Nephron (organoid): Measurements from ENCODE around the gene SIK1.
"Not testable (repeated sequence)": the region's sequence is repeated elsewhere in the genome, so short reads cannot be mapped to it uniquely, and the experiment has no call there.

ENCODE experiments used
- H3K27ac Mint-ChIP-seq, 3 experiments: 2 replicates each; pipeline ENCODE4 v1.8.0; 2020; ENCODE audit warnings: mixed read lengths in 3 of 3, mild to moderate bottlenecking in 2 of 3, moderate library complexity in 1 of 3
- H3K27me3 Mint-ChIP-seq: 2 replicates; pipeline ENCODE4 v1.8.0; 2021; ENCODE audit warnings: low read depth, mild to moderate bottlenecking, moderate library complexity, mixed read lengths
- H3K36me3 Mint-ChIP-seq: 2 replicates; pipeline ENCODE4 v1.8.0; 2020; ENCODE audit warnings: low read depth, mixed read lengths
- H3K4me1 Mint-ChIP-seq: 2 replicates; pipeline ENCODE4 v1.8.0; 2020; ENCODE audit warnings: mixed read lengths
- H3K4me3 Mint-ChIP-seq, 3 experiments: 2 replicates each; pipeline ENCODE4 v1.8.0; 2020; ENCODE audit warnings: mild to moderate bottlenecking in 3 of 3, mixed read lengths in 3 of 3, moderate library complexity in 2 of 3
- H3K9me3 Mint-ChIP-seq: 2 replicates; pipeline ENCODE4 v1.8.0; 2020; ENCODE audit warnings: mixed read lengths

Gene SIK1

GRCh38 chr21:43414576-43414975 lies 12.4 kb downstream of the SIK1 start:
- H3K4me3 Mint-ChIP-seq, H3K27ac Mint-ChIP-seq, H3K36me3 Mint-ChIP-seq: not testable (repeated sequence)

GRCh38 chr21:43412020-43412788 lies 14.7 kb downstream of the SIK1 start:
- H3K36me3 Mint-ChIP-seq, H3K27ac Mint-ChIP-seq, H3K9me3 Mint-ChIP-seq, H3K4me1 Mint-ChIP-seq, H3K4me3 Mint-ChIP-seq, H3K27me3 Mint-ChIP-seq: not testable (repeated sequence)

More at GRCh38 chr21:43414576-43414975, 12.4 kb downstream of the SIK1 start:
- not testable (repeated sequence) for H3K4me1 Mint-ChIP-seq, H3K9me3 Mint-ChIP-seq, H3K27me3 Mint-ChIP-seq

GRCh38 chr21:43410456-43411068 lies 16.4 kb downstream of the SIK1 start:
- not testable (repeated sequence) for H3K9me3 Mint-ChIP-seq, H3K27me3 Mint-ChIP-seq, H3K36me3 Mint-ChIP-seq, H3K27ac Mint-ChIP-seq, H3K4me3 Mint-ChIP-seq, H3K4me1 Mint-ChIP-seq

GRCh38 chr21:43407139-43407538 lies 19.8 kb downstream of the SIK1 start:
- H3K36me3 Mint-ChIP-seq, H3K9me3 Mint-ChIP-seq, H3K4me1 Mint-ChIP-seq, H3K27ac Mint-ChIP-seq, H3K27me3 Mint-ChIP-seq, H3K4me3 Mint-ChIP-seq: not testable (repeated sequence)

GRCh38 chr21:43404450-43404849 lies 22.5 kb downstream of the SIK1 start:
- H3K27me3 Mint-ChIP-seq, H3K4me1 Mint-ChIP-seq, H3K4me3 Mint-ChIP-seq, H3K9me3 Mint-ChIP-seq, H3K27ac Mint-ChIP-seq, H3K36me3 Mint-ChIP-seq: not testable (repeated sequence)

GRCh38 chr21:43403651-43404430 lies 23.1 kb downstream of the SIK1 start:
- not testable (repeated sequence) for H3K9me3 Mint-ChIP-seq, H3K36me3 Mint-ChIP-seq

GRCh38 chr21:43401125-43401524 lies 25.8 kb downstream of the SIK1 start:
- H3K36me3 Mint-ChIP-seq, H3K9me3 Mint-ChIP-seq, H3K27ac Mint-ChIP-seq, H3K27me3 Mint-ChIP-seq, H3K4me3 Mint-ChIP-seq, H3K4me1 Mint-ChIP-seq: not testable (repeated sequence)

More at GRCh38 chr21:43403651-43404430, 23.1 kb downstream of the SIK1 start:
- H3K27ac Mint-ChIP-seq, H3K27me3 Mint-ChIP-seq, H3K4me1 Mint-ChIP-seq, H3K4me3 Mint-ChIP-seq: not testable (repeated sequence)

- not testable (repeated sequence) for H3K27ac Mint-ChIP-seq, H3K9me3 Mint-ChIP-seq, H3K36me3 Mint-ChIP-seq, H3K27me3 Mint-ChIP-seq, H3K4me3 Mint-ChIP-seq, H3K4me1 Mint-ChIP-seq
Measured at GRCh38 chr21:43399595-43400015, 27.3 kb downstream of the SIK1 start.

GRCh38 chr21:43399136-43399535 lies 27.8 kb downstream of the SIK1 start:
- H3K4me3 Mint-ChIP-seq, H3K27ac Mint-ChIP-seq, H3K9me3 Mint-ChIP-seq: not testable (repeated sequence)

GRCh38 chr21:43398533-43398932 lies 28.4 kb downstream of the SIK1 start:
- H3K4me1 Mint-ChIP-seq, H3K36me3 Mint-ChIP-seq, H3K9me3 Mint-ChIP-seq, H3K27ac Mint-ChIP-seq, H3K27me3 Mint-ChIP-seq, H3K4me3 Mint-ChIP-seq: not testable (repeated sequence)

More at GRCh38 chr21:43399136-43399535, 27.8 kb downstream of the SIK1 start:
- H3K36me3 Mint-ChIP-seq, H3K27me3 Mint-ChIP-seq, H3K4me1 Mint-ChIP-seq: not testable (repeated sequence)

- H3K9me3 Mint-ChIP-seq, H3K27ac Mint-ChIP-seq, H3K4me1 Mint-ChIP-seq, H3K4me3 Mint-ChIP-seq, H3K27me3 Mint-ChIP-seq, H3K36me3 Mint-ChIP-seq: not testable (repeated sequence)
Measured at GRCh38 chr21:43398000-43398399, 28.9 kb downstream of the SIK1 start.

GRCh38 chr21:43397439-43397808 lies 29.5 kb downstream of the SIK1 start:
- H3K4me1 Mint-ChIP-seq, H3K27ac Mint-ChIP-seq, H3K4me3 Mint-ChIP-seq, H3K9me3 Mint-ChIP-seq, H3K27me3 Mint-ChIP-seq, H3K36me3 Mint-ChIP-seq: not testable (repeated sequence)

GRCh38 chr21:43396788-43397438 lies 30.0 kb downstream of the SIK1 start:
- not testable (repeated sequence) for H3K27me3 Mint-ChIP-seq, H3K27ac Mint-ChIP-seq, H3K4me3 Mint-ChIP-seq, H3K9me3 Mint-ChIP-seq, H3K36me3 Mint-ChIP-seq, H3K4me1 Mint-ChIP-seq

GRCh38 chr21:43383351-43383750 lies 43.6 kb downstream of the SIK1 start:
- not testable (repeated sequence) for H3K27me3 Mint-ChIP-seq, H3K36me3 Mint-ChIP-seq, H3K27ac Mint-ChIP-seq, H3K4me1 Mint-ChIP-seq, H3K9me3 Mint-ChIP-seq, H3K4me3 Mint-ChIP-seq

- not testable (repeated sequence) for H3K27me3 Mint-ChIP-seq, H3K9me3 Mint-ChIP-seq, H3K4me3 Mint-ChIP-seq, H3K36me3 Mint-ChIP-seq, H3K27ac Mint-ChIP-seq, H3K4me1 Mint-ChIP-seq
Measured at GRCh38 chr21:43382902-43383301, 44.0 kb downstream of the SIK1 start.
